GM12878 (cell line): ENCODE data around the gene BCAP31.

ENCODE experiments used
- BHLHE40 ChIP-seq, 2 experiments: fragments of 450-650 bp in 1 of 2; IDR thresholded peaks; 2 replicates each; pipeline ENCODE4 v1.6.1; 2011 to 2017; ENCODE audit warnings: low read depth in 2 of 2, borderline replicate concordance in 1 of 2, improper control_type of control experiment in 1 of 2, low read length in 1 of 2, mild to moderate bottlenecking in 1 of 2
- CHD1 ChIP-seq: IDR thresholded peaks from 2 replicates; pipeline ENCODE4 v1.6.1; 2012; ENCODE audit warnings: low read depth, low read length, improper control_type of control experiment
- CTCF ChIP-seq, 3 experiments: IDR thresholded peaks in 2 of 3; conservative IDR thresholded peaks in 1 of 3; 2 replicates each; pipeline ENCODE4 v1.5.1; 2011; ENCODE audit warnings: low read depth in 3 of 3, low read length in 3 of 3, mild to moderate bottlenecking in 3 of 3, control low read depth in 2 of 3, moderate library complexity in 2 of 3, inconsistent platforms in 1 of 3, mixed read lengths in 1 of 3; ENCODE audit not compliant: control insufficient read depth in 2 of 3, insufficient read depth in 1 of 3; ENCODE audit errors: extremely low read depth in 1 of 3
- DPF2 ChIP-seq: fragments of 450-650 bp; IDR thresholded peaks from 2 replicates; pipeline ENCODE4 v1.6.1; 2017; ENCODE audit warnings: mild to moderate bottlenecking
- EZH2 ChIP-seq: IDR thresholded peaks from 2 replicates; pipeline ENCODE4 v1.6.1; 2012; ENCODE audit warnings: low read depth, mild to moderate bottlenecking, control low read depth, inconsistent platforms, low read length, borderline replicate concordance; ENCODE audit not compliant: control insufficient read depth
- NKRF ChIP-seq: fragments of 450-650 bp; conservative IDR thresholded peaks from 2 replicates; pipeline ENCODE4 v1.6.1; 2017; ENCODE audit warnings: mild to moderate bottlenecking, moderate library complexity
- POLR2A ChIP-seq: IDR thresholded peaks from 2 replicates; pipeline ENCODE4 v1.6.1; 2011; ENCODE audit warnings: low read depth, mild to moderate bottlenecking, low read length
- SKIL ChIP-seq: fragments of 450-650 bp; IDR thresholded peaks from 2 replicates; pipeline ENCODE4 v1.6.1; 2017; ENCODE audit warnings: mild to moderate bottlenecking, low read depth, inconsistent platforms; ENCODE audit not compliant: poor library complexity, severe bottlenecking
- SMC3 ChIP-seq: IDR thresholded peaks from 2 replicates; pipeline ENCODE4 v1.6.1; 2011; ENCODE audit warnings: low read length, improper control_type of control experiment, borderline replicate concordance
- STAT3 ChIP-seq: IDR thresholded peaks from 2 replicates; pipeline ENCODE4 v1.6.1; 2011; ENCODE audit warnings: low read depth, low read length, improper control_type of control experiment

GRCh38 chrX:153687121-153688039, 36.8 kb downstream of the BCAP31 start, which contains the start of gene SLC6A8:
- TF ChIP-seq CTCF (IDR thresholded peaks at IDR 0.05 in 2 of 3, conservative IDR thresholded peaks at IDR 0.05 in 1 of 3; ENCODE audit: control insufficient read depth in 2 of 3, extremely low read depth in 1 of 3, insufficient read depth in 1 of 3, low read depth in 3 of 3, low read length in 3 of 3) (peak in 2 of 3 experiments; percentile 28 to 41; a peak in 3 of 6 replicates), SMC3 (peak; percentile 18; the same call in 1 of the 2 replicates), CHD1 (no peak), EZH2 (no peak), NKRF (no peak), STAT3 (no peak), BHLHE40 (IDR thresholded peaks at IDR 0.05; ENCODE audit: borderline replicate concordance in 1 of 2, low read depth in 2 of 2, low read length in 1 of 2) (no peak), DPF2 (no peak), POLR2A (no peak), SKIL (no peak)
